Activated CD8-positive, alpha-beta T cell treated with anti-CD3 and anti-CD28 coated beads for 36 hours (primary cell): Measurements from ENCODE around the gene NABP2. TPM values are rescaled to one million over a fixed set of nuclear protein-coding genes. Genes with fewer than 3 reads are reported as not detected.

Experiments
- ATAC-seq: fragments of 200-7000 bp; cut with Tn5 transposase; one replicate; pipeline ENCODE4 v1.10.0; 2021; ENCODE audit warnings: mild to moderate bottlenecking, moderate library complexity
- CTCF ChIA-PET: fragments of 350-600 bp; sonication (Branson Sonifier 250); formaldehyde crosslinking; loops from one replicate; lab custom pipeline; 2021; ENCODE audit warnings: antibody characterized with exemption; lab: Charles Lee
- POLR2A ChIA-PET: fragments of 350-600 bp; sonication (Branson Sonifier 250); formaldehyde crosslinking; loops from one replicate; lab custom pipeline; 2021; ENCODE audit warnings: antibody characterized with exemption; lab: Charles Lee
- DNase-seq: peaks from one replicate; pipeline ENCODE4 v3.0.0-alpha.2; 2020
- H3K27ac Mint-ChIP-seq: one replicate; pipeline ENCODE4 v1.8.0; 2021; ENCODE audit warnings: mild to moderate bottlenecking, mixed read lengths
- H3K27me3 Mint-ChIP-seq: one replicate; pipeline ENCODE4 v1.8.0; 2021; ENCODE audit warnings: mixed read lengths
- H3K36me3 Mint-ChIP-seq: one replicate; pipeline ENCODE4 v1.8.0; 2021; ENCODE audit warnings: low read depth, mixed read lengths
- H3K4me1 Mint-ChIP-seq: one replicate; pipeline ENCODE4 v1.8.0; 2021; ENCODE audit warnings: low read depth, mixed read lengths
- H3K4me3 Mint-ChIP-seq: one replicate; pipeline ENCODE4 v1.8.0; 2021; ENCODE audit warnings: mild to moderate bottlenecking, moderate library complexity, mixed read lengths
- H3K9me3 Mint-ChIP-seq: one replicate; pipeline ENCODE4 v1.8.0; 2021; ENCODE audit warnings: mixed read lengths
- intact Hi-C: fragments of 100-400 bp; cut with micrococcal nuclease; formaldehyde crosslinking; loops from one replicate; pipeline ENCODE4 v1.10.0; 2022
- total RNA-seq, 2 experiments: library from RNA; stranded (reverse); gene quantifications; one replicate each; pipeline ENCODE4 v1.2.3, GENCODE V29; 2021
- TF ChIP-seq, protein P1 (sequence below): fragments of 200-600 bp; IDR thresholded peaks from one replicate; pipeline ENCODE4 v1.8.0; 2022; ENCODE audit warnings: antibody characterized with exemption, mild to moderate bottlenecking

Gene NABP2
- total RNA-seq, 2 experiments from 2014 or later, result 58.7 to 60.2 TPM

DNA sequence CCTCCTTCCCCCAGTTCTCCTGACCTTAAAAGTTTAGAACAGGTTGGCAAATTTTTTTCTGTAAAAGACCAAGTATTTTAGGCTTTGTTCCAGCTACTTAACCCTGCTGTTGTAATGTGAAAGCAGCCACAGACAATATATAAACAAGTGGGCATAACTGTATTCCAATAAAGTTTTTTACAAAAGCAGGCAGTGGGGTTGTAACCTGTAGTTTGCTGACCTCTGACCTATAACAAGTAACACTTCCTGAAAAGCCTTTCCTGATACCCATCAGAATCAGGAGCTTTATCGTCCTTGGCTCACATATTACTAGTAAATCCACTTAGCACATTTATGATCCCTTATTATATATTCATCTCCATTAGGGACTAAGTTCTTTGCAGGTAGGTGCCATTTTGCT, 21.8 kb upstream of the NABP2 start:
- TF ChIP-seq, protein P1, sequence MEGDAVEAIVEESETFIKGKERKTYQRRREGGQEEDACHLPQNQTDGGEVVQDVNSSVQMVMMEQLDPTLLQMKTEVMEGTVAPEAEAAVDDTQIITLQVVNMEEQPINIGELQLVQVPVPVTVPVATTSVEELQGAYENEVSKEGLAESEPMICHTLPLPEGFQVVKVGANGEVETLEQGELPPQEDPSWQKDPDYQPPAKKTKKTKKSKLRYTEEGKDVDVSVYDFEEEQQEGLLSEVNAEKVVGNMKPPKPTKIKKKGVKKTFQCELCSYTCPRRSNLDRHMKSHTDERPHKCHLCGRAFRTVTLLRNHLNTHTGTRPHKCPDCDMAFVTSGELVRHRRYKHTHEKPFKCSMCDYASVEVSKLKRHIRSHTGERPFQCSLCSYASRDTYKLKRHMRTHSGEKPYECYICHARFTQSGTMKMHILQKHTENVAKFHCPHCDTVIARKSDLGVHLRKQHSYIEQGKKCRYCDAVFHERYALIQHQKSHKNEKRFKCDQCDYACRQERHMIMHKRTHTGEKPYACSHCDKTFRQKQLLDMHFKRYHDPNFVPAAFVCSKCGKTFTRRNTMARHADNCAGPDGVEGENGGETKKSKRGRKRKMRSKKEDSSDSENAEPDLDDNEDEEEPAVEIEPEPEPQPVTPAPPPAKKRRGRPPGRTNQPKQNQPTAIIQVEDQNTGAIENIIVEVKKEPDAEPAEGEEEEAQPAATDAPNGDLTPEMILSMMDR, result no peak
- Mint-ChIP-seq H3K27ac (no peak overlapping the region), H3K9me3 (no peaks in the 10 kb centered on the region), H3K27me3 (no peaks in the 10 kb centered on the region), H3K36me3 (peaks cover 10% of the 10 kb centered on the region), H3K4me1 (peaks cover 4% of the 10 kb centered on the region), H3K4me3 (no peak overlapping the region)
- ChIA-PET CTCF (interaction anchor here (0.8 to 10.0 kb wide), 4 partner anchors 12 to 155 kb away, joined by 3 to 87 read pairs (median 3); partner anchors contain the start of genes RNF41 and SMARCC2), POLR2A (interaction anchor here (0.6 to 1.3 kb wide), 3 partner anchors 11 to 56 kb away, joined by 3 to 6 read pairs (median 4); partner anchors contain the start of gene ANKRD52)
- intact Hi-C loops, result no loop called here
- no peak for ATAC-seq
- DNase-seq, result no peak

DNA sequence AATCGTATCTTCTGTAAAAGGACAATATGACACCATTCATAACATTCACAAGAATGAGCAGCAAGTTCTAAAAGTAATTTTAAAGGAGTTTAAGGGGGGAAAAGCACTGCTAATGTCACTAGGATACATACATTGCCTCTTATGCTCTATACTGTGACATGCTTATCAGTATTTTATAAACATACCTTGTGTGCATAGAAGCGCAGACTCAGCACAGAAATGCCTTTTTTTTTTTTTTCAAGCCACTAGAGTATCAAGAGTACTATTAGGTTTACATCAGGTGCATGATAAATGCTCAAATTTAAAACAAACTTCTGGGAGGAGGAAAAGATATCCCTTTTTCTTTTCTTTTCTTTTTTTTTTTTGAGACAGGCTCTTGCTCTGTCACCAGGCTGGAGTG, 21.3 kb upstream of the NABP2 start:
- no peak overlapping the region for H3K27ac Mint-ChIP-seq
- POLR2A ChIA-PET, result interaction anchor here (0.6 to 1.3 kb wide), 2 partner anchors 10 to 55 kb away, joined by 4 to 6 read pairs; partner anchors contain the start of gene ANKRD52
- peaks cover 4% of the 10 kb centered on the region for H3K4me1 Mint-ChIP-seq
- DNase-seq (no peak), ATAC-seq (no peak)
- H3K4me3 Mint-ChIP-seq, result no peak overlapping the region
- CTCF ChIA-PET, result interaction anchor here (0.8 to 10.0 kb wide), 4 partner anchors 12 to 156 kb away, joined by 3 to 87 read pairs (median 3); partner anchors contain the start of genes RNF41 and SMARCC2
- H3K9me3 Mint-ChIP-seq, result no peaks in the 10 kb centered on the region
- no peaks in the 10 kb centered on the region for H3K27me3 Mint-ChIP-seq
- intact Hi-C loops, result no loop called here
- TF ChIP-seq, protein P1, result no peak
- H3K36me3 Mint-ChIP-seq, result peaks cover 14% of the 10 kb centered on the region

DNA sequence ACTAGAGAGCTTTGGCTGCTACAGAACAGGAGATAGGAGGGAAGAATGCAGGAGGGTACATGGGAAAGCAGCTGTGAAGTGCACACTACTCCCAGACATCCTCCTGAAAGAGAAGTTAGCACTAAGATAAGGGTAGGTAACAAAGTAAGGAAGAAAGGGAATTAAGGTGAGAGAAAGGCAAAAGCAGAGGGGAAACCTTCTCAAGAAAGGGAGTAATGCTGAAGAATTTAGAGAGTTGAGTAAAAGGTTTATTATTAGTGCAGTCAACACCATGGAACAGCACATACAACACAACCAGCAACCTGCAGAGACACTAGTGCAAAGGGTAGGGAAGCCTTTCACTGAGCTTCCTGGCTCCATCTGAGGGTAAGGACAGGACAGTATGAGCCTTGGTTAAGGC, 19.9 kb upstream of the NABP2 start:
- ChIA-PET POLR2A (interaction anchor here (1.5 kb wide), 1 partner anchor 18 kb away, joined by 7 read pairs; the partner anchor contains the start of gene RNF41), CTCF (interaction anchor here (0.7 to 10.0 kb wide), 8 partner anchors 10 to 148 kb away, joined by 3 to 87 read pairs (median 6); partner anchors contain the start of genes ANKRD52, COQ10A, RNF41 and SMARCC2)
- Mint-ChIP-seq H3K4me1 (peaks cover 4% of the 10 kb centered on the region), H3K36me3 (peaks cover 16% of the 10 kb centered on the region), H3K27me3 (no peaks in the 10 kb centered on the region), H3K27ac (no peak overlapping the region), H3K9me3 (no peaks in the 10 kb centered on the region), H3K4me3 (no peak overlapping the region)
- ATAC-seq (no peak), DNase-seq (no peak)
- intact Hi-C loops, result no loop called here
- TF ChIP-seq, protein P1, result no peak

DNA sequence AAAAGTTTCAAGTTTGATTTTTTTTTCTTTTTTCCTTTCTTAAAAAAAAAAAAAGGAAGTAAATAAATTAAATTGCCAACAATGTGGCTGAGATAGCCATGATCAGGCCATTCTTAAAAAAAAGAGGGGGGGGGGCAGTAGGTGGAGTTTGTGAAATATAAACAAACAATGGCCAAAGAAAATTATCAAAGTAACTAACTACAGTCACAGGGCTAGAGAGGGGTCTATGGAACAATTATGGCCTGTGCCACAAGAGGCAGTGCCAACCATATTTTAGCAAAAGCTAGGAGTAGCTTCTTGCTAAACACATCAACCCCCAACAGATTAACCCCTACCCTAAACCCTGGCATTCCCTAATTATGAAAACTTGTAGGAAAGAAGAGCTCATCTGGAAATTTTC, 18.7 kb upstream of the NABP2 start:
- no peak overlapping the region for H3K27ac Mint-ChIP-seq
- DNase-seq, result no peak
- POLR2A ChIA-PET, result interaction anchor here (0.7 to 1.7 kb wide), 4 partner anchors 13 to 256 kb away, joined by 3 to 7 read pairs (median 4); partner anchors contain the start of gene RNF41
- no peaks in the 10 kb centered on the region for H3K9me3 Mint-ChIP-seq
- H3K4me3 Mint-ChIP-seq, result no peak overlapping the region
- peaks cover 4% of the 10 kb centered on the region for H3K4me1 Mint-ChIP-seq
- ATAC-seq, result peak; percentile 45
- H3K27me3 Mint-ChIP-seq, result no peaks in the 10 kb centered on the region
- peaks cover 23% of the 10 kb centered on the region for H3K36me3 Mint-ChIP-seq
- CTCF ChIA-PET, result interaction anchor here (1.0 to 10.0 kb wide), 15 partner anchors 9 to 258 kb away, joined by 3 to 87 read pairs (median 6); partner anchors contain the start of genes ANKRD52, COQ10A, RNF41 and SMARCC2
- TF ChIP-seq, protein P1, result no peak
- intact Hi-C loops, result no loop called here
